H1 (cell line): Measurements from ENCODE around the gene ZNF212. TPM values are rescaled to one million over a fixed set of nuclear protein-coding genes. Genes with fewer than 3 reads are reported as not detected.

ENCODE experiments used
- CBX8 ChIP-seq: fragments of 300-800, 300-1000 bp; sonication (generic); IDR thresholded peaks from 2 replicates; pipeline ENCODE4 v1.7.1; 2016; ENCODE audit warnings: low read depth, low read length, borderline replicate concordance
- GTF2F1 ChIP-seq: IDR thresholded peaks from 2 replicates; pipeline ENCODE4 v1.6.1; 2012; ENCODE audit warnings: low read depth, low read length, improper control_type of control experiment, borderline replicate concordance
- HDAC2 ChIP-seq, 2 experiments: fragments of 300-600 bp in 1 of 2; sonication (generic) in 1 of 2; IDR thresholded peaks; 2 replicates each; pipeline ENCODE4 v1.6.1; 2011 to 2012; ENCODE audit warnings: low read depth in 2 of 2, low read length in 2 of 2, mild to moderate bottlenecking in 2 of 2, moderate library complexity in 2 of 2, borderline replicate concordance in 1 of 2, inconsistent platforms in 1 of 2
- RAD21 ChIP-seq, 2 experiments: IDR thresholded peaks in 1 of 2; conservative IDR thresholded peaks in 1 of 2; 2 replicates each; pipeline ENCODE4 v1.6.1; 2011; ENCODE audit warnings: low read depth in 2 of 2, low read length in 2 of 2, improper control_type of control experiment in 1 of 2, inconsistent platforms in 1 of 2, mild to moderate bottlenecking in 1 of 2, moderate library complexity in 1 of 2
- RFX5 ChIP-seq: IDR thresholded peaks from 2 replicates; pipeline ENCODE4 v1.6.1; 2011; ENCODE audit warnings: low read depth, low read length, improper control_type of control experiment, borderline replicate concordance
- SAP30 ChIP-seq: fragments of 300-600 bp; sonication (generic); IDR thresholded peaks from 2 replicates; pipeline ENCODE4 v1.7.1; 2012; ENCODE audit warnings: low read length, moderate library complexity, mild to moderate bottlenecking, inconsistent platforms; ENCODE audit not compliant: insufficient read depth, insufficient replicate concordance
- SIN3A ChIP-seq, 2 experiments: IDR thresholded peaks in 1 of 2; conservative IDR thresholded peaks in 1 of 2; 2 replicates each; pipeline ENCODE4 v1.6.1; 2011 to 2012; ENCODE audit warnings: low read length in 2 of 2, improper control_type of control experiment in 1 of 2, low read depth in 1 of 2, mild to moderate bottlenecking in 1 of 2
- polyA plus RNA-seq, 7 experiments: library from polyadenylated mRNA; depleted of rRNA in 3 of 7; stranded (reverse) in 5 of 7; unstranded in 2 of 7; fragments of >200 nt in 5 of 7; fragments of 200-250 nt in 2 of 7; gene quantifications; 1 replicate in 5 of 7; 2 replicates in 1 of 7; 4 replicates in 1 of 7; pipeline versions ENCODE4 v1.2.1 to v1.2.3, GENCODE V29; 2011 to 2013; ENCODE audit warnings: missing spikeins in 2 of 7, mixed read lengths in 2 of 7
- total RNA-seq: library from RNA; stranded (reverse); fragmentation: NEBNext Ultra II Directional; extraction: Animal tissue kit (Norgen Biotek cat#: 25700); gene quantifications from 2 replicates; pipeline ENCODE4 v1.2.1, GENCODE V29; 2021
- TF ChIP-seq, protein P1 (sequence below): fragments of 300-600 bp; sonication (generic); IDR thresholded peaks from 2 replicates; pipeline ENCODE4 v1.7.1; 2012; ENCODE audit warnings: low read length, moderate library complexity, mild to moderate bottlenecking, inconsistent platforms; ENCODE audit not compliant: insufficient replicate concordance

ZNF212 gene
- total and polyA plus RNA-seq, 2 of the 8 experiments (the other 6 are each of a cell fraction or from before 2014, with no cell fraction given), result 6.7 to 19.3 TPM

DNA sequence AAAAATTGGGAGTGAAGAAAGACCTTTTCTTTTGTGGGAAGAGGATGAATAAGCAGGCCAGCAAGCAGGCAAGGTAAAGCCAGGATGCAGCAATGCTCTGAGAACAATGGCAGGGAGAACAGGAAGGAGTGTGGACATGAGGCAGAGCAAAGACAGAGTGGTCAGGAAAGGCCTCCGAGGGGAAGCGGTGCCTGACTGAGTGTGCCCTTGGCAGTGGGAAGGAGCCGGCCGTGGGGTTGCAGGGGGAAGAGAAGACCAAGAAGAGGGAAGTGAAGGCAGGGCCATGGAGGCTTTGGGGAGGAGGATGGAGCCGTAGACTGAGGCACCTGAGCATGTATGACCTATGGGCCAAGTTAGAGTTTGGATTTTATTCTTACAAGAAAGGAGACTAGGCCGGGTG, 21.9 kb upstream of the ZNF212 start (continued):
- TF ChIP-seq, protein P1, sequence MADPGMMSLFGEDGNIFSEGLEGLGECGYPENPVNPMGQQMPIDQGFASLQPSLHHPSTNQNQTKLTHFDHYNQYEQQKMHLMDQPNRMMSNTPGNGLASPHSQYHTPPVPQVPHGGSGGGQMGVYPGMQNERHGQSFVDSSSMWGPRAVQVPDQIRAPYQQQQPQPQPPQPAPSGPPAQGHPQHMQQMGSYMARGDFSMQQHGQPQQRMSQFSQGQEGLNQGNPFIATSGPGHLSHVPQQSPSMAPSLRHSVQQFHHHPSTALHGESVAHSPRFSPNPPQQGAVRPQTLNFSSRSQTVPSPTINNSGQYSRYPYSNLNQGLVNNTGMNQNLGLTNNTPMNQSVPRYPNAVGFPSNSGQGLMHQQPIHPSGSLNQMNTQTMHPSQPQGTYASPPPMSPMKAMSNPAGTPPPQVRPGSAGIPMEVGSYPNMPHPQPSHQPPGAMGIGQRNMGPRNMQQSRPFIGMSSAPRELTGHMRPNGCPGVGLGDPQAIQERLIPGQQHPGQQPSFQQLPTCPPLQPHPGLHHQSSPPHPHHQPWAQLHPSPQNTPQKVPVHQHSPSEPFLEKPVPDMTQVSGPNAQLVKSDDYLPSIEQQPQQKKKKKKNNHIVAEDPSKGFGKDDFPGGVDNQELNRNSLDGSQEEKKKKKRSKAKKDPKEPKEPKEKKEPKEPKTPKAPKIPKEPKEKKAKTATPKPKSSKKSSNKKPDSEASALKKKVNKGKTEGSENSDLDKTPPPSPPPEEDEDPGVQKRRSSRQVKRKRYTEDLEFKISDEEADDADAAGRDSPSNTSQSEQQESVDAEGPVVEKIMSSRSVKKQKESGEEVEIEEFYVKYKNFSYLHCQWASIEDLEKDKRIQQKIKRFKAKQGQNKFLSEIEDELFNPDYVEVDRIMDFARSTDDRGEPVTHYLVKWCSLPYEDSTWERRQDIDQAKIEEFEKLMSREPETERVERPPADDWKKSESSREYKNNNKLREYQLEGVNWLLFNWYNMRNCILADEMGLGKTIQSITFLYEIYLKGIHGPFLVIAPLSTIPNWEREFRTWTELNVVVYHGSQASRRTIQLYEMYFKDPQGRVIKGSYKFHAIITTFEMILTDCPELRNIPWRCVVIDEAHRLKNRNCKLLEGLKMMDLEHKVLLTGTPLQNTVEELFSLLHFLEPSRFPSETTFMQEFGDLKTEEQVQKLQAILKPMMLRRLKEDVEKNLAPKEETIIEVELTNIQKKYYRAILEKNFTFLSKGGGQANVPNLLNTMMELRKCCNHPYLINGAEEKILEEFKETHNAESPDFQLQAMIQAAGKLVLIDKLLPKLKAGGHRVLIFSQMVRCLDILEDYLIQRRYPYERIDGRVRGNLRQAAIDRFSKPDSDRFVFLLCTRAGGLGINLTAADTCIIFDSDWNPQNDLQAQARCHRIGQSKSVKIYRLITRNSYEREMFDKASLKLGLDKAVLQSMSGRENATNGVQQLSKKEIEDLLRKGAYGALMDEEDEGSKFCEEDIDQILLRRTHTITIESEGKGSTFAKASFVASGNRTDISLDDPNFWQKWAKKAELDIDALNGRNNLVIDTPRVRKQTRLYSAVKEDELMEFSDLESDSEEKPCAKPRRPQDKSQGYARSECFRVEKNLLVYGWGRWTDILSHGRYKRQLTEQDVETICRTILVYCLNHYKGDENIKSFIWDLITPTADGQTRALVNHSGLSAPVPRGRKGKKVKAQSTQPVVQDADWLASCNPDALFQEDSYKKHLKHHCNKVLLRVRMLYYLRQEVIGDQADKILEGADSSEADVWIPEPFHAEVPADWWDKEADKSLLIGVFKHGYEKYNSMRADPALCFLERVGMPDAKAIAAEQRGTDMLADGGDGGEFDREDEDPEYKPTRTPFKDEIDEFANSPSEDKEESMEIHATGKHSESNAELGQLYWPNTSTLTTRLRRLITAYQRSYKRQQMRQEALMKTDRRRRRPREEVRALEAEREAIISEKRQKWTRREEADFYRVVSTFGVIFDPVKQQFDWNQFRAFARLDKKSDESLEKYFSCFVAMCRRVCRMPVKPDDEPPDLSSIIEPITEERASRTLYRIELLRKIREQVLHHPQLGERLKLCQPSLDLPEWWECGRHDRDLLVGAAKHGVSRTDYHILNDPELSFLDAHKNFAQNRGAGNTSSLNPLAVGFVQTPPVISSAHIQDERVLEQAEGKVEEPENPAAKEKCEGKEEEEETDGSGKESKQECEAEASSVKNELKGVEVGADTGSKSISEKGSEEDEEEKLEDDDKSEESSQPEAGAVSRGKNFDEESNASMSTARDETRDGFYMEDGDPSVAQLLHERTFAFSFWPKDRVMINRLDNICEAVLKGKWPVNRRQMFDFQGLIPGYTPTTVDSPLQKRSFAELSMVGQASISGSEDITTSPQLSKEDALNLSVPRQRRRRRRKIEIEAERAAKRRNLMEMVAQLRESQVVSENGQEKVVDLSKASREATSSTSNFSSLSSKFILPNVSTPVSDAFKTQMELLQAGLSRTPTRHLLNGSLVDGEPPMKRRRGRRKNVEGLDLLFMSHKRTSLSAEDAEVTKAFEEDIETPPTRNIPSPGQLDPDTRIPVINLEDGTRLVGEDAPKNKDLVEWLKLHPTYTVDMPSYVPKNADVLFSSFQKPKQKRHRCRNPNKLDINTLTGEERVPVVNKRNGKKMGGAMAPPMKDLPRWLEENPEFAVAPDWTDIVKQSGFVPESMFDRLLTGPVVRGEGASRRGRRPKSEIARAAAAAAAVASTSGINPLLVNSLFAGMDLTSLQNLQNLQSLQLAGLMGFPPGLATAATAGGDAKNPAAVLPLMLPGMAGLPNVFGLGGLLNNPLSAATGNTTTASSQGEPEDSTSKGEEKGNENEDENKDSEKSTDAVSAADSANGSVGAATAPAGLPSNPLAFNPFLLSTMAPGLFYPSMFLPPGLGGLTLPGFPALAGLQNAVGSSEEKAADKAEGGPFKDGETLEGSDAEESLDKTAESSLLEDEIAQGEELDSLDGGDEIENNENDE, result no peak
- TF ChIP-seq HDAC2 (IDR thresholded peaks at IDR 0.05; ENCODE audit: borderline replicate concordance in 1 of 2, low read depth in 2 of 2, low read length in 2 of 2), result no peak
- TF ChIP-seq SAP30, result no peak
- no peak for TF ChIP-seq SIN3A (conservative IDR thresholded peaks at IDR 0.05 in 1 of 2, IDR thresholded peaks at IDR 0.05 in 1 of 2; ENCODE audit: low read depth in 1 of 2, low read length in 2 of 2)
- TF ChIP-seq GTF2F1, result no peak
- no peak for TF ChIP-seq RFX5
- no peak for TF ChIP-seq RAD21 (IDR thresholded peaks at IDR 0.05 in 1 of 2, conservative IDR thresholded peaks at IDR 0.05 in 1 of 2; ENCODE audit: low read depth in 2 of 2, low read length in 2 of 2)
- no peak for TF ChIP-seq CBX8
